OCI-LY1 (cell line): ENCODE data around the gene CXCL17.

ENCODE experiments used
- CTCF ChIP-seq: fragments of 200-600 bp; sonication (generic), shearing (Covaris generic); IDR thresholded peaks from 2 replicates; pipeline ENCODE4 v1.5.1; 2017; ENCODE audit warnings: mild to moderate bottlenecking, antibody characterized with exemption, low read length, moderate library complexity, mixed read lengths
- EZH2 ChIP-seq: fragments of 200-600 bp; sonication (generic), shearing (Covaris generic); IDR thresholded peaks from 2 replicates; pipeline ENCODE4 v1.8.0; 2017; ENCODE audit warnings: borderline replicate concordance, mixed run types, mild to moderate bottlenecking, antibody characterized with exemption, low read length, moderate library complexity, mixed read lengths

GRCh38 chr19:42450314-42450934 lies 7.7 kb upstream of the CXCL17 start:
- TF ChIP-seq CTCF (peak; percentile 88), EZH2 (no peak)
